Stimulated activated CD8-positive, alpha-beta memory T cell treated with anti-CD3 and anti-CD28 coated beads, Interleukin-7, amount 100 ng/mL, for 4 hours (primary cell): ENCODE results near the gene SDF2.
"Not testable (repeated sequence)": the region's sequence is repeated elsewhere in the genome, so short reads cannot be mapped to it uniquely, and the experiment has no call there.

Experiments
- DNase-seq, 2 donors: peaks; one replicate each; pipeline ENCODE4 v3.0.0-alpha.2; 2020; ENCODE audit warnings: low read depth in 2 of 2

SDF2 gene

GRCh38 chr17:28684963-28685362 is 23.3 kb upstream of the SDF2 start:
- no peak for DNase-seq

- DNase-seq = no peak
Measured at GRCh38 chr17:28682655-28683054, 20.9 kb upstream of the SDF2 start.

GRCh38 chr17:28675980-28676379 is 14.3 kb upstream of the SDF2 start:
- DNase-seq = no peak

GRCh38 chr17:28675490-28675889 is 13.8 kb upstream of the SDF2 start:
- no peak for DNase-seq

GRCh38 chr17:28669918-28670317 is 8.2 kb upstream of the SDF2 start:
- DNase-seq = no peak

GRCh38 chr17:28667870-28668269 is 6.2 kb upstream of the SDF2 start:
- DNase-seq = no peak

- DNase-seq = no peak
Measured at GRCh38 chr17:28665994-28666393, 4.3 kb upstream of the SDF2 start.

- no peak for DNase-seq
Measured at GRCh38 chr17:28663723-28664122, 2.0 kb upstream of the SDF2 start.

GRCh38 chr17:28662527-28662829 is 772 bp upstream of the SDF2 start:
- DNase-seq = no peak

- DNase-seq = not testable (repeated sequence)
Measured at GRCh38 chr17:28659497-28659881, 2.2 kb downstream of the SDF2 start.

- not testable (repeated sequence) for DNase-seq
Measured at GRCh38 chr17:28658766-28659496, 2.8 kb downstream of the SDF2 start.

GRCh38 chr17:28658342-28658741 is 3.4 kb downstream of the SDF2 start:
- DNase-seq = not testable (repeated sequence)

GRCh38 chr17:28657756-28658155 is 4.0 kb downstream of the SDF2 start:
- no peak for DNase-seq

GRCh38 chr17:28655160-28655559 is 6.5 kb downstream of the SDF2 start:
- no peak for DNase-seq

GRCh38 chr17:28648698-28649097 is 13.0 kb downstream of the SDF2 start:
- no peak for DNase-seq

GRCh38 chr17:28646039-28646754 is 15.5 kb downstream of the SDF2 start:
- no peak for DNase-seq

- DNase-seq = no peak
Measured at GRCh38 chr17:28645576-28645939, 16.1 kb downstream of the SDF2 start.

- DNase-seq = peak; percentile 92 to 97
Measured at GRCh38 chr17:28644787-28645575, 16.7 kb downstream of the SDF2 start, which contains the start of gene BLTP2. BLTP2 (minus strand) TSS chr17:28645158; CDS start chr17:28645056, 102 bp downstream.

GRCh38 chr17:28643983-28644786 is 17.5 kb downstream of the SDF2 start:
- peak in 1 of 2 donors; percentile 11 for DNase-seq

GRCh38 chr17:28641579-28641978 is 20.1 kb downstream of the SDF2 start:
- DNase-seq = no peak

GRCh38 chr17:28635506-28635905 is 26.2 kb downstream of the SDF2 start:
- DNase-seq = no peak
